ENCODE measurements around the gene IFI27. TPM values are rescaled to one million over a fixed set of nuclear protein-coding genes. Genes with fewer than 3 reads are reported as not detected.

The IFI27 gene
- total RNA-seq, 4 donors from 2014 or later, result 61.2 to 247 (median 175) TPM

- H3K4me3 ChIP-seq, result no peak overlapping the region
- TF ChIP-seq CTCF (IDR thresholded peaks at IDR 0.05), result no peak
- no peak for TF ChIP-seq POLR2AphosphoS5 (IDR thresholded peaks at IDR 0.05)
- TF ChIP-seq EP300 (IDR thresholded peaks at IDR 0.05), result no peak
- no peak for TF ChIP-seq POLR2A (IDR thresholded peaks at IDR 0.05)
- peaks cover 18 to 61% (median 19%) of the 10 kb centered on the region in 3 donors for H3K4me1 ChIP-seq
- H3K27ac ChIP-seq, result no peak overlapping the region
- ATAC-seq, result no peak
- WGBS, 2 donors (ENCODE audit: low coverage in 1 of 2), result 90 to 95% methylated on average over 2 of the region's 2 CpGs
- H3K27me3 ChIP-seq, result no peaks in the 10 kb centered on the region
- peaks cover 0 to 7% (median 0%) of the 10 kb centered on the region in 3 donors for H3K9me3 ChIP-seq
- peaks cover 0 to 42% of the 10 kb centered on the region in 2 donors for H3K36me3 ChIP-seq
Measured at GRCh38 chr14:94075008-94075407, 35.5 kb upstream of the IFI27 start.

GRCh38 chr14:94077111-94077821, 33.3 kb upstream of the IFI27 start:
- Histone ChIP-seq H3K9me3 (peaks cover 0 to 7% (median 0%) of the 10 kb centered on the region in 3 donors), H3K4me1 (peaks cover 19 to 57% (median 23%) of the 10 kb centered on the region in 3 donors), H3K36me3 (peaks cover 0 to 42% of the 10 kb centered on the region in 2 donors), H3K4me3 (peak overlapping the region; percentile 83 to 99), H3K27me3 (no peaks in the 10 kb centered on the region), H3K27ac (no peak overlapping the region)
- ATAC-seq, result no peak
- WGBS, 2 donors (ENCODE audit: low coverage in 1 of 2), result 39 to 43% methylated on average over 7 of the region's 7 CpGs
- TF ChIP-seq CTCF (IDR thresholded peaks at IDR 0.05) (no peak), POLR2AphosphoS5 (IDR thresholded peaks at IDR 0.05) (no peak), EP300 (IDR thresholded peaks at IDR 0.05) (no peak), POLR2A (IDR thresholded peaks at IDR 0.05) (no peak)

GRCh38 chr14:94077823-94078222, 32.7 kb upstream of the IFI27 start:
- peaks cover 19 to 57% (median 23%) of the 10 kb centered on the region in 3 donors for H3K4me1 ChIP-seq
- peaks cover 0 to 42% of the 10 kb centered on the region in 2 donors for H3K36me3 ChIP-seq
- no peak for TF ChIP-seq POLR2A (IDR thresholded peaks at IDR 0.05)
- no peak for TF ChIP-seq POLR2AphosphoS5 (IDR thresholded peaks at IDR 0.05)
- TF ChIP-seq EP300 (IDR thresholded peaks at IDR 0.05), result no peak
- TF ChIP-seq CTCF (IDR thresholded peaks at IDR 0.05), result no peak
- ATAC-seq, result no peak
- no peaks in the 10 kb centered on the region for H3K27me3 ChIP-seq
- 54 to 56% methylated on average over 5 of the region's 5 CpGs for WGBS, 2 donors (ENCODE audit: low coverage in 1 of 2)
- H3K9me3 ChIP-seq, result peaks cover 0 to 7% (median 0%) of the 10 kb centered on the region in 3 donors
- H3K4me3 ChIP-seq, result peak overlapping the region; percentile 83 to 99
- no peak overlapping the region for H3K27ac ChIP-seq

GRCh38 chr14:94079891-94080620, 30.5 kb upstream of the IFI27 start:
- peak overlapping the region; percentile 83 to 99 for H3K4me3 ChIP-seq
- H3K27me3 ChIP-seq, result no peaks in the 10 kb centered on the region
- H3K36me3 ChIP-seq, result peaks cover 0 to 30% of the 10 kb centered on the region in 2 donors
- no peak for ATAC-seq
- TF ChIP-seq CTCF (IDR thresholded peaks at IDR 0.05) (no peak), POLR2A (IDR thresholded peaks at IDR 0.05) (no peak), POLR2AphosphoS5 (IDR thresholded peaks at IDR 0.05) (no peak), EP300 (IDR thresholded peaks at IDR 0.05) (no peak)
- 1 to 4% methylated on average over 8 to 11 of the region's 15 CpGs for WGBS, 2 donors (ENCODE audit: low coverage in 1 of 2)
- H3K27ac ChIP-seq, result peak overlapping the region; percentile 76 to 97 (median 95)
- peaks cover 19 to 57% (median 23%) of the 10 kb centered on the region in 3 donors for H3K4me1 ChIP-seq
- H3K9me3 ChIP-seq, result no peaks in the 10 kb centered on the region

Measured in gastroesophageal sphincter (tissue), 4 donors.